Measurements from ENCODE around the gene DESI1. TPM values are rescaled to one million over a fixed set of nuclear protein-coding genes. Genes with fewer than 3 reads are reported as not detected.

Gene DESI1
- total and polyA plus RNA-seq, 2 of the 13 experiments (the other 11 are each of a cell fraction or from before 2014, with no cell fraction given), result 21.6 to 29.2 TPM

DNA sequence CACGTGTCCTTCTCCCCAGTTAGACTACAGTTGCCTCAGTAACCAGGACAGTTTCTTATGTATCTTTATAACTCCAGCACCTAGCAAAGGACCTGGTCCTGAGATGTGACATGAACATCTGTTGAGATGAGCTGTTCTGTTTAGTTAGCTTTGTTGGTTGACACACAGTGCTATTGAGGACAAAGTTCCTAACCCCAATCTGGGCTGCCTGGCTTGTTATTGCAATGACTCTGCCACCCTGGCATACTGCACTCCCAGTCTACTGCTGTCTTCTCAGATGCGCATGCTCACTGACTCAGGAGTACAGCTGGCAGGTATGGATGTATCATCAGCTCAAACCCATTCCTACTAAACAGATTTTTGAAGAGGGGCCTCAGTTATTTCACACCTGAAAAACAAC is 7.4 kb downstream of the DESI1 start (continued):
- TF ChIP-seq, protein P1, sequence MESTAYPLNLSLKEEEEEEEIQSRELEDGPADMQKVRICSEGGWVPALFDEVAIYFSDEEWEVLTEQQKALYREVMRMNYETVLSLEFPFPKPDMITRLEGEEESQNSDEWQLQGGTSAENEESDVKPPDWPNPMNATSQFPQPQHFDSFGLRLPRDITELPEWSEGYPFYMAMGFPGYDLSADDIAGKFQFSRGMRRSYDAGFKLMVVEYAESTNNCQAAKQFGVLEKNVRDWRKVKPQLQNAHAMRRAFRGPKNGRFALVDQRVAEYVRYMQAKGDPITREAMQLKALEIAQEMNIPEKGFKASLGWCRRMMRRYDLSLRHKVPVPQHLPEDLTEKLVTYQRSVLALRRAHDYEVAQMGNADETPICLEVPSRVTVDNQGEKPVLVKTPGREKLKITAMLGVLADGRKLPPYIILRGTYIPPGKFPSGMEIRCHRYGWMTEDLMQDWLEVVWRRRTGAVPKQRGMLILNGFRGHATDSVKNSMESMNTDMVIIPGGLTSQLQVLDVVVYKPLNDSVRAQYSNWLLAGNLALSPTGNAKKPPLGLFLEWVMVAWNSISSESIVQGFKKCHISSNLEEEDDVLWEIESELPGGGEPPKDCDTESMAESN (CRISPR knock-in tag; conservative IDR thresholded peaks at IDR 0.05), result 0 out of 2 replicates have a peak, but pooled peaks have one; percentile 33
- no peak for TF ChIP-seq HES4 (CRISPR knock-in tag; IDR thresholded peaks at IDR 0.05; ENCODE audit: borderline replicate concordance)
- TF ChIP-seq, protein P2, sequence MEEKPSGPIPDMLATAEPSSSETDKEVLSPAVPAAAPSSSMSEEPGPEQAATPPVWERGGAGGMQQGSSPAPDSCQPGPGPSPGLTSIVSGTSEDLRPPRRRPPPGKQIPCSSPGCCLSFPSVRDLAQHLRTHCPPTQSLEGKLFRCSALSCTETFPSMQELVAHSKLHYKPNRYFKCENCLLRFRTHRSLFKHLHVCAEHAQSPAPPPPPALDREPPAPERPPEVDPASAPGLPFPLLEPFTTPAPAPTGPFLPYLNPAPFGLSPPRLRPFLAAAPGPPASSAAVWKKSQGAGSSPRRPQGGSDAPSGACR (CRISPR knock-in tag; IDR thresholded peaks at IDR 0.05), result 0 out of 2 replicates have a peak, but pooled peaks have one; percentile 1
- peak; percentile 38; the same call in 1 of the 2 replicates for TF ChIP-seq HNF4G (IDR thresholded peaks at IDR 0.05; ENCODE audit: borderline replicate concordance, low read depth, low read length)
- no peak for TF ChIP-seq HNF4G (CRISPR knock-in tag; IDR thresholded peaks at IDR 0.05; ENCODE audit: borderline replicate concordance, low read depth)

DNA sequence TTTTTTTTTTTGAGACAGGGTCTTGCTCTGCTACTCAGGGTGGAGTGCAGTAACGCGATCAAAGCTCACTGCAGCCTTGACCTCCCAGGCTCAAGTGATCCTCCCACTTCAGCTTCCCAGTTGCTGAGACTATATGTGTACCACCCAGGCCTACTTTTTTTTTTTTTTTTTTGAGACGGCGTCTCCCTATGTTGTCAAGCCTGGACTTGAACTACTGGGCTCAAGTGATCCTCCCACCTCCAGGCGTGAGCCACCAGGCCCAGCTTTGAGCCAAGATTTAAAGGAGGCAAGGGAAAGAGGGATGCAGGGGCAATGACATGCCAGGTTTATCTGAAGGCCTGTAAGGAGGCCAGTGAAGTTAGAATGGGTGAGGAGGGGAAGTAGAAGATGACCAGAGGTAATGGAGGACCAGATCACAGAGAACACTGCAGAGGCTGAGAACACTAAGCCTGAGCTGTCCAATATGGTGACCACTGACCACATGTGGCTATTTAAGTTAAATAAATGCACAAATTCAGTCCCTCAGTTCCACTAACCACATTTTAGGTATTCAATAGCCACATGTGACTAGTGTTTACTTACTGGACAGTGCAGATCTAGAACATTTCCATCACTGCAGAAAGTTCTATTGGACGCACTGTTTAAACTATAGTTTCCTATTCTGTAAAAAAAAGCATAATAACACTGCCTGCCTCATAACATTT is 8.1 kb downstream of the DESI1 start:
- no peaks in the 10 kb centered on the region for H3K27me3 ChIP-seq (ENCODE audit: control insufficient read depth in 1 of 2, insufficient read depth in 2 of 2, low read length in 2 of 2)
- BruUV-seq (replicated peaks), result no TSS peak
- ChIA-PET CTCF (ENCODE audit: low intra/inter-chr PET ratio, low total read pairs) (interaction anchor here (1.0 kb wide), 1 partner anchor 35 kb away, joined by 3 read pairs; no protein-coding TSS in a partner anchor), POLR2A (interaction anchor here (0.6 to 1.5 kb wide), 5 partner anchors 9 to 59 kb away, joined by 3 to 7 read pairs (median 6); partner anchors contain the start of genes DESI1, PMM1 and XRCC6)
- no peak overlapping the region for H3K4me3 ChIP-seq (replicated peaks in 1 of 3; ENCODE audit: insufficient read depth in 1 of 3, low read depth in 2 of 3, low read length in 3 of 3)
- 89% methylated on average over 6 of the region's 6 CpGs for WGBS (ENCODE audit: low lambda C conversion rate)
- H3K9ac ChIP-seq (ENCODE audit: insufficient read depth, low read depth, low read length), result no peak overlapping the region
- FAIRE-seq (no peak), DNase-seq (ENCODE audit: low spot score) (no peak), ATAC-seq (no peak)
- intact Hi-C loops (cut with micrococcal nuclease; ENCODE audit: unreplicated experiment) (no loop called here), in situ Hi-C loops (cut with HindIII; ENCODE audit: extremely low pct_ligation_motif_present, low pct_unique_long_range_greater_than_20kb) (no loop called here)
- no peak overlapping the region for H2AFZ ChIP-seq (ENCODE audit: low read length)
- H3K27ac ChIP-seq (ENCODE audit: extremely low read length, insufficient read depth, low read length), result no peak overlapping the region
- no peaks in the 10 kb centered on the region for H4K20me1 ChIP-seq (ENCODE audit: insufficient read depth, low read length)
- no peaks in the 10 kb centered on the region for H3K9me3 ChIP-seq (ENCODE audit: low read length)
- no peaks in the 10 kb centered on the region for H3K79me2 ChIP-seq (ENCODE audit: insufficient read depth, low read length)
- H3K4me1 ChIP-seq (ENCODE audit: insufficient read depth, low read length), result peaks cover 46% of the 10 kb centered on the region
- H3K4me2 ChIP-seq (ENCODE audit: low read depth, low read length), result no peak overlapping the region
- no peaks in the 10 kb centered on the region for H3K36me3 ChIP-seq (replicated peaks in 1 of 2; ENCODE audit: control insufficient read depth in 1 of 2, insufficient read depth in 2 of 2, low read length in 2 of 2)
- TF ChIP-seq ZEB1 (IDR thresholded peaks at IDR 0.05; ENCODE audit: insufficient replicate concordance, low read depth) (no peak), ZNF24 (IDR thresholded peaks at IDR 0.05) (no peak), SRY (CRISPR knock-in tag; IDR thresholded peaks at IDR 0.05) (no peak), ZNF343 (CRISPR knock-in tag; IDR thresholded peaks at IDR 0.05) (no peak), ZNF17 (CRISPR knock-in tag; IDR thresholded peaks at IDR 0.05) (no peak), ZNF138 (CRISPR knock-in tag; IDR thresholded peaks at IDR 0.05; ENCODE audit: low read depth) (no peak), SIN3A (IDR thresholded peaks at IDR 0.05; ENCODE audit: borderline replicate concordance, low read depth, low read length) (no peak), ZNF883 (CRISPR knock-in tag; IDR thresholded peaks at IDR 0.05; ENCODE audit: not compliant biosample characterization) (no peak), NR1H2 (CRISPR knock-in tag; IDR thresholded peaks at IDR 0.05; ENCODE audit: borderline replicate concordance, low read depth) (no peak), MIER2 (CRISPR knock-in tag; IDR thresholded peaks at IDR 0.05) (no peak)
- TF ChIP-seq, protein P3, sequence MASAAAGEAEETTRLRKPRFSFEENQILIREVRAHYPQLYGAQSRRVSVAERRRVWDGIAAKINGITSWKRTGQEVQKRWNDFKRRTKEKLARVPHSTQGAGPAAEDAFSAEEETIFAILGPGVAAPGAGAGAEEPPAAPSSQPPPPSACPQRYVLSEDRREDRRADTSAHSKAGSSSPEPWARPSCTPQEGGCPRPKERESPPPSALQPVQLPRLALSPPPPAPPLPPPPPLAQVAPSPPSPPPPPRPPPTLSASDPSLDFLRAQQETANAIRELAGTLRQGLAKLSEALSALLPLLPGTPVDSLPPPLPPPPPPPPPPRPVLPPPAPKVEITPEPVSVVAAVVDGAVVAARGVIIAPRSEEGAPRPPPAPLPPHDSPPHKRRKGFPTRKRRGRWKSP (CRISPR knock-in tag; IDR thresholded peaks at IDR 0.05), result no peak
- TF ChIP-seq, protein P4, sequence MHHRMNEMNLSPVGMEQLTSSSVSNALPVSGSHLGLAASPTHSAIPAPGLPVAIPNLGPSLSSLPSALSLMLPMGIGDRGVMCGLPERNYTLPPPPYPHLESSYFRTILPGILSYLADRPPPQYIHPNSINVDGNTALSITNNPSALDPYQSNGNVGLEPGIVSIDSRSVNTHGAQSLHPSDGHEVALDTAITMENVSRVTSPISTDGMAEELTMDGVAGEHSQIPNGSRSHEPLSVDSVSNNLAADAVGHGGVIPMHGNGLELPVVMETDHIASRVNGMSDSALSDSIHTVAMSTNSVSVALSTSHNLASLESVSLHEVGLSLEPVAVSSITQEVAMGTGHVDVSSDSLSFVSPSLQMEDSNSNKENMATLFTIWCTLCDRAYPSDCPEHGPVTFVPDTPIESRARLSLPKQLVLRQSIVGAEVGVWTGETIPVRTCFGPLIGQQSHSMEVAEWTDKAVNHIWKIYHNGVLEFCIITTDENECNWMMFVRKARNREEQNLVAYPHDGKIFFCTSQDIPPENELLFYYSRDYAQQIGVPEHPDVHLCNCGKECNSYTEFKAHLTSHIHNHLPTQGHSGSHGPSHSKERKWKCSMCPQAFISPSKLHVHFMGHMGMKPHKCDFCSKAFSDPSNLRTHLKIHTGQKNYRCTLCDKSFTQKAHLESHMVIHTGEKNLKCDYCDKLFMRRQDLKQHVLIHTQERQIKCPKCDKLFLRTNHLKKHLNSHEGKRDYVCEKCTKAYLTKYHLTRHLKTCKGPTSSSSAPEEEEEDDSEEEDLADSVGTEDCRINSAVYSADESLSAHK (CRISPR knock-in tag; IDR thresholded peaks at IDR 0.05; ENCODE audit: borderline replicate concordance), result no peak

Measured in HepG2 (cell line).